T-helper 1 cell treated with Interleukin-12 subunit alpha and Interleukin-12 subunit beta and Interleukin-4 antibody, amounts not matched to agents 30 ng/mL and 1 ng/mL, for 36 hours (primary cell): ENCODE data around the gene KIAA0753. TPM values are rescaled to one million over a fixed set of nuclear protein-coding genes. Genes with fewer than 3 reads are reported as not detected.

Experiments
- intact Hi-C: fragments of 100-400 bp; cut with micrococcal nuclease; formaldehyde crosslinking; loops from one replicate; pipeline ENCODE4 v1.15.1; 2024
- total RNA-seq: library from RNA; stranded (reverse); gene quantifications from 2 replicates; pipeline ENCODE4 v1.2.3, GENCODE V29; 2022

The KIAA0753 gene
- total RNA-seq, 1 donor from 2014 or later, result 22.4 TPM

DNA sequence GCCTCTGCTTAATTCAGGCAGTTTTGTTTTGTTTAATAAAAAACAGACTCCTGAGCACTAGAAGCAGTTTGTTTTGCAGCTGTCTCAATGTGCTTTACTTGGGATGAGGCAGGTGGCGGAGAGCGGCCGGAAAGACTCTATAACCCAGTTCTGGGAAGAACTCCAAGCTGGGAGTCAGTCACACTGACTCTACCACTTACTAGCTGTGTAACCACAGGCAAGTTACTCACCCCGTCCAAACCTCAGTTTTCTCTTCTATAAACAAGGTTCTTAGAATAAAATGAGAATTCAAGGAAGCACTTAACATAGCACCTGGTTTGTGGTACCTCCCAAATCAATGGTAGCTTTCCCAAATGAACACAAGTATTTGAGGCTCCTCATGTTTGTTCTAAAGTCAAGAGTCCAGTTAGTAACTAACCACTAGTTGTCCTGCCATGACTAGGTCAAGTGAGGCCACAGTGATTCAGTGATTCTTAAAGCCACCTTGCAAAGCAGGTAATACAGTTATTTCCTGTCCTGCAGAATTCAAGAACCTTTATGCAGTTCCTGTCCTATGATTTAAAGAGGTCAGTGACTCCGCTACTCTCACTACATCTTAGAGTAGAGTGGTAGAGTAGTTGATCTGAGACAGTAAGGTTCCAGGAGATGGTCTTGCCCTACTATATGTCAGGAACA is 3.1 kb upstream of the KIAA0753 start:
- intact Hi-C loops, result loop anchor here (5.0 to 10.0 kb wide), 5 partner anchors 201 to 1739 kb away; partner anchors contain the start of genes DVL2, EIF5A, NUP88 and PHF23

DNA sequence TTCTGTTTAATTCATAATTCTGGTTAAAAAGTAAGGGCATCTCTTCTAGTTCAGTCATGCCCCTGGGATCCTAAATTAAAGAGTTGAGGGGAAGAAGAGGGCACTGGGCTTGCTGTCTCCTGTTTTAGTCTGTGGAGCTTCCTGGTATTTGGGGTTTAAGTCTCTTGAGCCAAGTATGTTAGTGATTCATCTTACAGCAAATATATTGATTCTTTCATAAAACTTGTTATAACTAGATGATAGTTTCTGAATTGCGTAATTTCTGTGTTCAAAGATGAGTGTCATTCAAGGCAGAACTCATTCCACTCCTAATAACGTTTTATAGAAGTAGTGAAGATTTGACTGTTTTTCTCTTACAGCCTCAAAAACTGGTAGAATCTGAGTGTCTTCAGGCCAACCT is 2.1 kb upstream of the KIAA0753 start:
- intact Hi-C loops, result loop anchor here (5.0 to 10.0 kb wide), 5 partner anchors 200 to 1740 kb away; partner anchors contain the start of genes DVL2, EIF5A, NUP88 and PHF23

DNA sequence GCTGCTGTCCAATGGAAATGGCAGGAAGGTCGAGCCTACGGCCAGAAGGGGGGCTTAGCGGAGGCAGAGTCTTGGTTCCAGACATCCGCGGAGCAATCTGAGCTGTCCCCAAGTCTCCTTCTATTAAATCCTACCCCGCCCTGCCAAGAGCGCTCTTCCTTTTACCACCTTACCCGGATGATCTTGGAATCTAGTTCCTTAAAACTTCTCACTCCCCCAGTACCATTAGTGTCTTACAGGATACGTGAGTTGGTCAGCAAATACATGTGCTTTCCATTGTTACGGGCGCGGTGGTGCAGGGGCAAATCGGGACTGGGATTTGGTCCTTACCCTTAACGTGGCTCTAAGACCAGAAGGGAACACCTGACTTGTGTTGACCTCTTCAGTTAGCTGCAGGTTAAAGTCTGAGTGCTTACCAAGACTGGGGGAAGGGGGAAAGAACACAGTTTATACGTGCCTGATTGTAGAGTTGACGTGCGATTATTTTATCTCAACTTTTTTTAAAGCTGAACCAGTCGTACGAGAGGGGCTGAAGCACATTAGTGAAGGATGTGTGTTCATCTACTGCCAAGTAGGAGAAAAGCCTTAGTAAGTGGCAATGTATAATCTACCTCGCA is 844 bp upstream of the KIAA0753 start:
- intact Hi-C loops, result loop anchor here (2.0 to 10.0 kb wide), 10 partner anchors 15 to 1741 kb away; partner anchors contain the start of genes DERL2, DVL2, EIF5A and MIS12

DNA sequence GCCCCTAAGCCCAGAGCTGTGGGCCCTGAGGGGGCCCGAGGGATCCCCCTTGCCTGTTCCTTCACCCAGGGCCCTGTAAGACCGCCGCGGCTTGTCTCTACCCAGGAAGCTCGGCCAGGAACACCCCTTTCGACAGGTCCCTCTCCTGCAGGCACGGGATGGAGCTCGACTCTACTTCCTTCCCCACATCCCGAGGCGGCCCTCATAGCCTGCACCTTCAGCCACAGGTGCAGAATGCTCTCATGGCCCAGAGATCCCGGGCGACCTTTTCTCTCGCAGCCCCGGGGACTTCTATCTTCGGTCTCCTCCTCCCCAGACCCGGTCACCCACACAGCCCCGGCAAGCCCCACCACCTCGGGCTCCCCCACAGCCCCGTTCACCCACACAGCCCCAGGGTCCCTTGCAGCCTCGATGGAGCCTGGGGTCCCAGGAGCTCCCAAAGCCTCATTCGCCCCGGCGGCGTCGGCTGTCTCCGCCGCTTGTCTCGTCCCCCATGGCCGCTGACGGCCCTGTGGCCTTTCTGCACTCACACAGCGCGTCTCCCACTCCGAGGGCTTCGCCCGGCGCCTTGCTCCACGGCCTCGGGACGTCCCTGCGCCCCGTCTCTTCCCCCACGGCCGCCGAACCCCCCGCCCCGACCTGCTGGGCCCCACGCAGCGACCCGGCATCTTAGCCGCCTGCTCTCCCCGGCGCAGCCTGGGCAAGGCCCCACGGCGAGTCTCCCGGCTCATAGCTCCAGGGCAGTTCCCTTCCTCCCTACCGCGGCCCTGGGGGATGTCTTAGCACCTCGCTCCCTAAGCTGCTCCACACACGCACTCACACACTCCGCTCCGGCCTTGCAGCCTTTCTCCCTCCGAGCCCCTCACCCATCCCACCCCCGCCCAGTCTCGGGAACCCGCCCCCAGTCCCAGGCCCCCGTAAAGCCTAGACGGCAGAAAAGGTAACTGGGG is 650 bp downstream of the KIAA0753 start:
- intact Hi-C loops, result loop anchor here (1.0 to 10.0 kb wide), 11 partner anchors 11 to 1742 kb away; partner anchors contain the start of genes C17orf100, DERL2, DVL2 and EIF5A

DNA sequence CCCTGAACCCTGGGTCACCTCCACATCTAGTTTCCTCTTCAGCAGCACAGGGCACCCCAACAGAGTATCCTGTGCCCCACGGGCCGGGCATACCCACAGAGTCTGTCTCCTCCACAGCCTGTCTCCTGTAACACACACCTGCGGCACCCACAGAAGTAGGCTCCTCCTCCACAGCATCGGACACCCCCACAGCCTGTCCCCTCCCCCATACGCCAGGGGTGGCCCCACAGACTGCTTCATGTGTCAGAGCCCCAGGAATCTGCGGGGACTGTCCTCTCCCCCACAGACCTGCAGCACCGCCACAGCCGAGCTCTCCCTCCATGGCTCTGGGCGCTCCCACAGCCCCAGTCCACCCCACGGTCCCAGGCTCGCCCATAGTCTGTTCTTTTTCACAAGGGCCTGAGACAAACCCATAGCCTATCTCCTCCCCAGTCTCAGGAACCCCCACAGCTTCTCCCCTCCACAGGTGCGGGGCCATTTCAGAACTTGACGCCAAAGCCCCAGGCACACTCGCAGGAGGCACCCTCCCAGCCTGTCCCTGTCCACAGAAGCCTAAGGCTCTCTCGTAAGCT is 1.4 kb downstream of the KIAA0753 start:
- intact Hi-C loops, result no loop called here

DNA sequence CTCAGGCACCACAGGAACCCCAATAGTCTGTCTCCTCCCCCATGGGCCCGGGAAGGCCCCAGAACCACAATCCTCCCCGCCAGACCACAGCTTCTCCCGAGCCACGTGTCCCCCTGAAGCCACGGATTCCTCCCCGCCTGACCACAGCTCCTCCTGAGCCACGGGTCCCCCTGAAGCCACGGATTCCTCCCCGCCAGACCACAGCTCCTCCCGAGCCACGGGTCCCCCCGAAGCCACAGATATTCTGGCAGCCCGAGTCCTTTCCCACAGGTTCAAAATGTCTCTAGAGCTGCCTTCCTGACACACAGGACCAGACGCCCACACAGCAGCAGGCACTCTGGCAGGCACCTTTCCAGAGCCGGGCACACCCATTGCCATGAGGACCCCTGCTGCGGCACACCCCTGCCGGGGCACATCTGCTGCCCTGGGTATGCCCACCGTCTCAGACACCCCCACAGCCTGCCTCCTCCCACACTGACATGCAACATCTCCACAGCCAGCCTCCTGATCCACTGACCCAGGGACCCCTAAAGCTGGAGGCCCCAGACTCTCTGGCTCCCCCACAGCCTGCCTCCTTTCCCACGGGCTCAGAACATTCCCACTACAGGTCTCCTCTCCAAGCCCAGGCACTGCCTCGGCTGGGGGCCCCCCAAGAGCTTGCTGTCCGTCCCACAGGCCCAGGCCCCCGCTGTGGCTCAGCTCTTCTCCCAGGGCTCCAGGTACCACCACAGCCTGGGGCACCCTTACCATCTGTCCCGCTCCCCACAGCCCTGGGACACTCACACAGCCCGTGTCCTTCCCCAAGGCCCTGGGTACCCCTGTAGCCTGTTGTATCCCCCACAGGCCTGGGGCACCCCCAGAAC is 2.2 kb downstream of the KIAA0753 start:
- intact Hi-C loops, result no loop called here

DNA sequence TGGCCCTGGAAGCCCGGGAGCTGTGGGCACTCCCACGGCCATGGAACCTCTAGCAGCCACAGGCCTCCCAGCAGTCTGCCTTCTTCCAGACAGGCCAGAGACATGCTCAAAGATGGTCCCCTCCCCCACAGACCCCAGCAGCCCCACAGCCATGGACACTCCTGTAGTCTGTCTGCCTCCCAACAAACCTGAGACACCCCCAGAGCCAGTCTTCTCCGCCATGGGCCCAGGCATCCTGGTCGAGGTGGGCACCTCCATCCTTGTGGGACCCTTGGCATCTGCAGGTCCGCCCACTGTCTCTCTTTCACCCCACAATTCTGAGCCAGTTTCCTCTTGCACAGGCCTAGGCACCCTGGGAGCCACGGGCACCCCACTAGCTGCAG is 3.1 kb downstream of the KIAA0753 start:
- intact Hi-C loops, result no loop called here

DNA sequence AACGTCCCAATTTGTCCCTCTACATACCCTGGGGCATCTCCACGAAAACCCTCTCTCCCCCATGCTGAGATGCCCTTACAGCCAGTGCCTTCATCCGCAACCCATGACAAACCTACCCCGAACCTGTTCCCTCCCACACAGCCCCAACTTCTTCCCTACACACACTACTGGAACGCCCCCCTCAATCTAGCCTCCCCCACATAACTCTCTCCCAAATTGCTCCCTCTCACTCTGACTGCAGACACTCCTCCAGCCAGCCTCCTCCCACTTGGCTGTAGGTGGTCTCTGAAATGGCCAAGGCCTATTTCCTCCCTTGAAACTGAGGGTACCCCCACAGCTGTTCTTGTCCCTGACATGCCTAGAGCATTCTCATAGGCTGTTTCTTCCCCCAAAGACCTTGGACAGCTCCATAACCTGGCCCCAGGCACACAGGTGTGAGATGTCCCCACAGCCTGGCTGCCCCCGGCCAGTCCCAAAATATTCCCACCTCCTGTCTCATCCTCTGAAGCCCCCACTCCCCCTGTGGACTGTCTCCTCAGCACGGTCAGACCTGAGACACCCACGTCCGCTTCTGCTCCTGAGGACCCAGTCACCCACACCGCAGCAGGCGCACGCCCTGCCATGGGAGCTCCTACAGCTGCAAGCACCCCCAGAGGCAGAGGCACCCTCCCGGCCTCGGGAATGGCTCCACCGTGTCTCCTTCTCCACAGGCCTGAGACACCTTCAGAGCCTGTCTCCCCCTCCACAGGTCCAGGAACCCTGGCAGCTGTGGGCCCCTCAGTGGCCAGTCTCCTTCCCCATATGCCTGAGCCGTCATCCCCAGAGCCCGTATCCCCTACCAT is 3.7 kb downstream of the KIAA0753 start:
- intact Hi-C loops, result no loop called here

DNA sequence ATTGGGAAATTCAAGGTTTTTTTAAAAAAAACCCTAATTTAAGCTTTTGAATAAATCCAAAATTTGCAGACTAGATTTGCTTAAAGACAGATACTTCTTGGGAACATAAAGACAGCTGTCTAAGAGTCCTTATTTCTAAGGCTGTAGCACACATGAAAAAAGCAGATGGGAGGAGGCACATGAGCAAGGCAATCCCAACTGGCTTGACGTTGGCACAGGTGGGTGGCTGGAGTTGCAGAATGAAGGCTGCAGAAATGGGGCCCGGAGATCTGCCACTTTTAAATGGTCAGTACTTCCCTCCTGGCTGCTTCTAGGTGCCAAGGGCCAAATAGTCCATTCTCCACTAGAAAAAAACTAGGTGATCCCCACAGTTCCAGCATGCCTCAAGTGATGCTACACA is 4.4 kb downstream of the KIAA0753 start:
- intact Hi-C loops, result no loop called here

DNA sequence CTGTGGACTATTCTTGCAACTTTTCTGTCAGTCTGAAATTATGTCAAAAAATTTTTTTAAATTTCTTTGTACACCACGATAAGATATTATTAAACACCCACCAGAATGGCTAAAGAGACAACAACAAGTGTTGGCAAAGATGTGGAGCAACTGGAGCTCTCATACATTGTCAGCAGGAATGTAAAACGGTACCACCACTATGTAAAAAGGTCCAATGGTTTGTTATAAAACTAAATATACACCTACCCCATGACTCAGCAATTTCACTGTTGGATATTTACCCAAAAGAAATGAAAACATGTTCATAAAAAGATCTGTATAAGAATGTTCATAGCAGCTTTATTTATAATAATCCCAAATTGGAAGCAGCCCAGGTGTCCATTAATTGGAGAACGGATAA is 7.2 kb downstream of the KIAA0753 start:
- intact Hi-C loops, result no loop called here

DNA sequence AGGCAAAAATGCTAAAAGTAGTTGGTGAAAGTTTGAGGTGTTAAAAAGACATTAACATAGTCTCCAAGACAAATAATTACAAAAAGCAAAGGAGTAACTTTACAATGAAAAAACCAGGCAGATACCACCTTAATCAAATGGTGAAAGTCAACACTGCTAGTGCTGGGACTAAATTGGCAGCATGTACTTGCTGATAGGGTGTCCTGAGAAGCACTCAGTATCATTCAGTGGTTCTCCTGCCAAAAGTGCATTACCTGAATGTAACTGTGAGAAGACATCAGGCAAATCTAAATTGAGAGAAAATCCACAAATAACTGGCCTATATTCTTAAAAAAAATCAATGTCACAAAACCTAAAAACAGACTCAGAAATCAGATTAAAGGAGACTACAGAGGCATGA is 8.0 kb downstream of the KIAA0753 start:
- intact Hi-C loops, result no loop called here

DNA sequence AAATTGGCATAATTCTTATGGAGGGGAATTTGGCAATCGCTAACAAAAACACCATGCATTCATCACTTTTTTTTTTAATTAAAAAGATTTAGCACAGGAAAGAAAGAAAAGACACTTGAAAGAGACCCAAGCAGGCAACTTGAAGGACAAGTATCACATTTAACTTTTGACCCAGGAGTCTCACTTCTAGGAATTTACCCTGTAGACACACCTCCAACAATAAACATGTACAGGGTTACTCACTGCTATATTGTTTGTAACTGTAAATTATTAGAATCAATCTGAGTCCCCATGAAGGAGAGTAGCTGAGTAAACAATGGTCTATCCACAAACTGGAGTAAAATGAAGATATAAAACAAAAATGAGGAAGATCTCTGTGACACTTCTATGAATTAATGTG is 10.1 kb downstream of the KIAA0753 start:
- intact Hi-C loops, result no loop called here

DNA sequence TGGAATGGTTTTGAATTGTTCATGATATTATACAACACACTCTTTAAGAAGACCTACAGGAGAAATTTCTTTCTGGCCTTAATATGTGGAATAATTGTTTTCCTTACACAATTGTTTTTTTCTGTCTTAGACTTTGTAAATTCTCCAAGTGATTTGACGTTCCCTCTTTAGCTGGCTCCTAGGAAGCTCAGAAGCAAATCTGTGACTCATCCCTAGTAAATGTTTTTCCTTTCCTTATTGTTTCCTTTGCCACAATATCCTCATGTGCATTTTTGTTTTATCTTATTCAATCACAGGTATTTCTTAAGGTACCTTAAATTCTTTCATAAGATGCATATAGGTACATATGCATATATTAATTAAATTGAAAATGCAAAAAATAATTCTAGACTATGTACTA is 13.5 kb downstream of the KIAA0753 start:
- intact Hi-C loops, result no loop called here

DNA sequence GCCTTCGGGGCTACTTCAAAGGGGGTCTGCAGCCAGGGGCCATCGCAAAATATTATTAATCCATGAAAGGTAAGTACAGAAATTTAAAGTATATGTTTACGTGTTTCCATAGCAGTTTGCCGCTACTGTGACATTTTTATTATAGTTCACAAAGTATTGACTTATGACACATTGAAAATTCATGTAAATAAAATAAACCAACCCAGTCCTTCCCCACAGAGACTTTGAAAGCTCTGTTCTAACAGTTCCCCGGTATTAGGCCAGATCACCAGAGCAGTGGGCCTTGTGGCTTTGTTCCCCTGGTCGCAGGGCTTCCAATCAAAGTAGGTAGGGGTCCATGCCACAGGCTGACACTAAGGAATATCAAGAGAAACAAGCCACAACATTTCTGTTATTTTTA is 13.9 kb downstream of the KIAA0753 start:
- intact Hi-C loops, result no loop called here

DNA sequence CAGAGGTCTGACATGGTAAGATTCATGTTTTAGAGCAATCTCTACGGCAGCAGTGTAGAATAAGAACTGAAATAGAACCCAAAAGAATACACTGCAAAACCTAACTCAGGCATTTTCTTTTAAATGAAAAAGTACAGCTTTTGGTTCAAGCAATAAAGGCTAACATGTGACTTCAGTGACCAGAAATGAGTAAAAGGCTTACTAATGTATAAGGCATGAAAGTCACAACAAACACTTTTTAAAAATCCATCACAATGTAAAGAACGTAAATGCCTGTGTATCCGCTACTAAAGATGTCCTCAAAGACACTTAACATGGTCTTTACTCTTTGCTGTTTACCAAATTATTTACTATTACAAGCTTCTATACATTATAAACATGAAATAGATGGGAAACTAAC is 16.6 kb downstream of the KIAA0753 start:
- intact Hi-C loops, result no loop called here

DNA sequence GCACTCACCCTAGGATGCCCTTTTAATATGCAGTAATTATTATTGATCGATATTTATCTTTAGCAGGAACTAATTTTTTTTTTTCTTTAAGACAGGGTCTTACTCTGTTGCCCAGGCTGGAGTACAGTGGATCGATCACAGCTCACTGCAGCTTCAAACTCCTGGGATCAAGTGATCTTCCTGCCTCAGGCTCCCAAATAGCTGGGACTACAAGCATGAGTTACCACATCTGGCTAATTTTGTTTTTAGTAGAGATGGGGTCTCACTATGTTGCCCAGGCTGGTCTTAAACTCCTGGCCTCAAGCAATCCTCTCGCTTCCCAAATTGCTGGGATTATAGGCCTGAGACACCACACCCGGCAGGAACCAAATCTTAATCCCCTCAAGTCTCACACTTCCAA is 29.3 kb downstream of the KIAA0753 start:
- intact Hi-C loops, result no loop called here

DNA sequence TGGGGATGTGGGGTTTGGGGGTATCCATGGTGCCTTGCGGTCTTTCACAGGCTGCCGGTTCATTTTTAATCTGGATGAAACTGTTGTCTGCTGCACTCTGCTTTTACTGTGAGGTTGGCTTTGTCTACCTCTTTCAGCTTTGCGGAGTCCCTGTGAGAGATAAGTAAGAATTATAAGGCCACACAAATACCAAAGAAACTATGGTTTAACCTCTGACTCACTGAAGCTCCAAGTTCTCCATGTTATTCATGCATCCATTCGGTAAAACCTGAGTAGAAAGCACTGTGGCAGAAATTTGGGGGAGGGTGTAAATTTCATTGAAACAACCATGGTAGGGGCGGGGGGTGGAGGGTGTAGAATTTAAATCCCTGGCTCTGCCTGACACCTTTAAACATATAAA is 30.5 kb downstream of the KIAA0753 start:
- intact Hi-C loops, result no loop called here

DNA sequence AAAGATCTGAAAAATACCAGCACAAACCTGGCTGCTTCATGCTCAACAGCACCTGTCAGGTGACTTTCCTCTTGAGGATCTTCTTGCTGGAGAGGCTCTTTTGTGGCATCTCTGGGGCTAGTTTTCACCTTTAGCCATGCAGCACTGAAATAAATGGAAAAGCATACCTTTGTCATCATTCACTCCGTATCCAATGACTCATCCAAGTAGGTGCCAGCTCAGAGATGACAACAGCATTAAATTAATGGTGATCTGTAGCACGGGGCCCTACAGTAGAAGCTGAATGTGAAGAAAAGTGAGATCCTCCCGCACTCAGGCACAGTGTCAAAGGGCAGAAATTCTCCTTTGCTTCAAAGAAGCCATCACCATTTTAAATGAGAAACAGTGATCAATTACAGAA is 32.2 kb downstream of the KIAA0753 start:
- intact Hi-C loops, result no loop called here

DNA sequence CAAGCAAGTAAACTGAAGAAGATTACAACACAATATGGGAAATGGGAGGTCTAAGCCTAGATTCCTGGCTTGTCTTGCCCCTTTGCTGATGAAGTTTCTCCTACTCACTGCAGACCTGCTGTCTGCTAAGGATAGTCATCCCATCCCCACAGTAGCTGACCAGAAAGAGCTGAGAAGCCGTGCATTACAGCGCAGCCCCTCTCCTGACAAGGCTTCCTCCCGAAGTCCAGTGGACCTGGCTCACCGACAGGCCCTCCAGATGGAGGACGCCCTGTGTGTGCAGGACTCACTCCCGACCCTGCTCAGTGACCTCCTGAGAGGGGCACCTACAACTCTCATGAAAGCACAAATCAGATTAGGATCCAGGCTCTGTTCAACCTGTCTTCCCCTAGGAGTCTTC is 35.4 kb downstream of the KIAA0753 start:
- intact Hi-C loops, result no loop called here
